HG03442 (cell line): ENCODE data around the gene ANXA11.
"Not testable (repeated sequence)": the region's sequence is repeated elsewhere in the genome, so short reads cannot be mapped to it uniquely, and the experiment has no call there.

Source experiments
- ATAC-seq: cut with Tn5 transposase; IDR thresholded peaks from one replicate; pipeline ENCODE4 v1.9.1; 2021; ENCODE audit warnings: mild to moderate bottlenecking, moderate library complexity; ENCODE audit not compliant: unreplicated experiment

ANXA11 gene

DNA sequence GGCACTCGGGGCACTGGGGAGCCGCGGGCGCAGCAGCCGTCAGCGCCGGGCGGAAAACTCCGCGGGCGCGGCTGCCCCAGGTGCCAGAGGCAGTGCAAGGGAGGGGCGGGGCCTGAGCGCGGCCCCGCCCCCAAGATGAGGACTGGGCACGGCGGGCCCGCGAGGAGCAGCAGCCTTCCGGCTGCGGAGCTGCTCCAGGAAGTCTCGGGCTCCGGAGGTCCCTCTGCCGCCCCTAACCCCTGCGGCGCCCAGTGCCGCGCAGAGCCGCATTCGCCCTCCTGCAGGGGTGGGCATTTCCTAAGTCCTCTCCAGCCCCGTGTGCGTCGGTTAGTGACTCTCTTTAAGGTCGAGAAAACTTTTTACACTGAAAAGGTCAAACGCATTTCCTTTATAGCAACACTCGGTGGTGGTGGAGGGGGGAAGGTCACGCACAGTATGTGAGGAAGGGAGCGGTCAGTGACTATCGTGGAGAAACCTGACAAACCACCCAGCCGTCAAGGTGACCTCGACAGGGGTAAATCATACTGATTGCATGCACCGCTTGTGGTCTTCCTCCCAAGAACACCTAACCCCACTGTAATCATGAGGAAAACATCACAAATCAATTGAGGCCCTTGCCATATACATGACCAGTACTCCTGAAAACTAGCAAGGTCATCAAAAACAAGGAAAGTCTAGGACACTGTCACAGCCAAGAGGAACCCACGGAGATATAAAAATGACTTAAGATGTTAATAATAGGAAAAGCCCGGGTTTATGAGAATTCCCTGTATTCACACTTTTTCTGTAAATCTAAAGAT, at the start of gene ANXA11:
ANXA11 (minus strand) TSS at position 61 of the 800 bp plus-strand sequence. CDS start 32,676 bp downstream, outside the sequence.
- ATAC-seq: peak; percentile 75

DNA sequence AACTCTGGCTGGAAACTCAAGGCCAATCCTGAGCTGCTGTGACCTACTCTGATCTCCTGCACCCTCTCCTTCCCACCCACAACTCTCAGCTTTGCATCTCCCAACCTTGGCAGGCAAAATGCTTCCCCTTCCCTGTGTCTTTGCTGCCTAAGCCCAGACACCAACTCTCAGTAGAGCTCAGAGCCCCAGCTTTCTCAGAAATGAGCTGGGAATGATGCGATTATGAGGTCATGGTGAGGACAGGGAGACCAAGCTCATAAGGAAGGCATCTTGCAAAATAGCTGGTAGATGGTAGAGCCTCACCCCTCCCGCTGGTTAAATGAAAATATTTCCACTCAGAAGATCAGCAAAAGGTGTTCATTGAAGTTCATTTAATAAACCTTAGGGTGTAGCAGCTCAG, 49.4 kb upstream of the ANXA11 start:
- not testable (repeated sequence) for ATAC-seq

DNA sequence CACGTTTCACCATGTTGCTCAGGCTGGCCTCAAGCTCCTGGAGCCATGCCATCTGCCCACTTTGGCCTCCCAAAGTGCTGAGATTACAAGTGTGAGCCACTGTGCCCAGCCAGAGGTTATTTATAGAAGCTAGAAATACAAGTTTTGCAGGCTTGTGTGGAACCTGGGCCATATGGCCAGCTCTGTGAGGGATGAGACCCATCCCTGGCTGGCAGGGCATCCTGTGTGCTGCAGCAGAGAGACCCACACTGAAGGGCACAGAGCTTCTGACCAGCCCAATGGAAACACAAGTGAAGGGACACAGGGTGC, 48.6 kb upstream of the ANXA11 start:
- ATAC-seq: not testable (repeated sequence)

DNA sequence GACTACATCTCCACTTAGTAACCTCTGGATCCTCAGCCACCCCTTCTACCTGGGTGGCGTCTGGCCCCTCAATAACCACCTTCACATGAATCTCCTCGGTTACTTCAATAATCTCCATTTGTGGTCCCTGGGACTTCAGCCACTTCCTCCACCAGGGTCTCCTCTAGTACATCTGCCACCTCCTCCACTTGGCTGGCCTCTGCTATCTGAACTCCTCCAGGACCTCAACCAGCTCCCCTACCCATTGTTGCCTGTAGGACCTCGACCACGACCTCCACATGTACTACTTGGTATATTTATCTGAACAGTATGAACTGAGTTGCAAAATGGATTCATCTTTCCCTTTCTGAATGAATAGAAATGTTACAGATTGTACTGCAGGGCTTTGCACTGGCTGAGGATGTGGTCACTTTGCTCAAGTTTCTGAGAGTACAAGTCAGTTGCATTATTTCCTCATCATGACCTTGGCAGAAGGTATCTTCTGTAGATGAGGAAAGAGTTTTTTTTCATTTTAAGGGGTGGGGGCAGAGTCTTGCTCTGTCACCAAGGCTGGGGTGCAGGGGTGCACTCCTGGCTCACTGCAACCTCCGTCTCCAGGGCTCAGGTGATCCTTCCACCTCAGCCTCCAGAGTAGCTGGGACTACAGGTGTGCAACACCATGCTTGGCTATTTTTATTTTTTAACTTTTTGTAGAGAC, 48.1 kb upstream of the ANXA11 start:
- peak; percentile 83 for ATAC-seq

DNA sequence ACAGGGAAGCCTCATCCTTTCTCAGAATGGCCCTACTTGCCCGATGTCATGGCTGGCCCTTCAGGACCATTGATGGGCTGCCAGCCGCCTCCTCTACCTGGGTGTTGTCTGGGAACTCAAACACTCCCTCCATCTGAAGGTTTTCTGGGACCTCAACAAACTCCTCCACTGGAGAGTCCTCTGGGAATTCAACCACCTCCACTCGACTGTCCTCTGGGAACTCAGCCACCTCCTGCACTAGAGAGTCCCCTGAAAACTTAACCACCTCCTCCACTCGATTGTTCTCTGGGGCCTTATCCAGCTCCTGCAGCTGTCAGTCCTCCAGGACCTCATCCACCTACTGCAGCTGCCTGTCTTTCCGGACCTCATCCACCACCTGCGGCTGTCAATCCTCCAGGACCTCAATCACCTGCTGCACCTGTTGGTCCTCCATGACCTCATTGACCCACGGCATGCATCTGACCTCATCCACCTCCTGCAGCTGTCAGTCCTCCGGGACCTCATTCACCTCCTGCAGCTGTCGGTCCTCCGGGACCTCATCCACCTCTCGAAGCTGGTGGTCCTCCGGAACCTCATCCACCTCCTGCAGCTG, 47.1 kb upstream of the ANXA11 start:
- no peak for ATAC-seq

DNA sequence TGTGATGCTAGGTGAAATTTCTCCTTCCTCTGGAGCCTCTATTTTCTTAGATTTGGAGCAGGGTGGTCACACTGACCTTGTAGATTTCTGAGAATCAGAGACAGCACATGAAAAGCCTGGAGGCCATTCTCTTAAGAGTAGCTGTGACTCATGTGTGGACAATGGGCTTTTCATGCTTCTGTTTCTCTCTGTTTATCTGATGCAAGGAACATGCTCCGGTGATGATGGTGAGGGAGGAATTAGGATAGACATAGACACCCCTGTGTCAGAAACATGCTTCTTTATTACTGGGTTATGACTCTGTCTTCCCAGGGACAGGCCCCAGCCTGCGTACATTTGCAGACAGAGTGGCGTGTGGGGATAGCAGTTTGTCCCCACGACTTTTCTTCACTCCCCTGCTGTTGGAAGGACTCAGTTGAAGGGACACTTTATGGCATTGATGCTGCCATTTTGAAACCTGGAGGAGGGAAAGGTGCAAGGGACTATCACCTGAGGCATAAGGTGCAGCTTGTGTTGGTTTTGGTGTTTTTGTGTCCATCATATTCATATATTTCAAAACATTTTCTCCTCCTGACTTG, 46.5 kb upstream of the ANXA11 start:
- ATAC-seq: not testable (repeated sequence)

DNA sequence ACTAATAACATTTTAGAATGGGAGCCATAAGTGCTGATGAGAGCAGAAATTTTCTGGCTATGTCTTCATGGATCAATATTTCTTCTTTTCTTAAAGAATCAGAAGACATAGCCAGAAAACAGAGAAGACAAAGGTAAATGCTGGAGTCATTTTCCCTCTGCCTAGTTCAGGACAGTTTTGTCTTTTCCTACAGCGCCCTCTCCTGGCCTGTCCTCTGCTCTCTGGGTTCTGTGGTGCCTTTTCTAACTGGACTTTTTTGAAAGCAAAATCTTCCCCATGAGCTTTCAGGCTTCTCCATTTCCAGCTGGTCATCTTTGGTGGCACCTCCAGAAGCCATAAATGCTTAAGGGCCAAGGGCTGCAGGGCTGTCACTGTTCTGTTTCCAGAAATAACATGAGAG, 45.1 kb upstream of the ANXA11 start:
- not testable (repeated sequence) for ATAC-seq

DNA sequence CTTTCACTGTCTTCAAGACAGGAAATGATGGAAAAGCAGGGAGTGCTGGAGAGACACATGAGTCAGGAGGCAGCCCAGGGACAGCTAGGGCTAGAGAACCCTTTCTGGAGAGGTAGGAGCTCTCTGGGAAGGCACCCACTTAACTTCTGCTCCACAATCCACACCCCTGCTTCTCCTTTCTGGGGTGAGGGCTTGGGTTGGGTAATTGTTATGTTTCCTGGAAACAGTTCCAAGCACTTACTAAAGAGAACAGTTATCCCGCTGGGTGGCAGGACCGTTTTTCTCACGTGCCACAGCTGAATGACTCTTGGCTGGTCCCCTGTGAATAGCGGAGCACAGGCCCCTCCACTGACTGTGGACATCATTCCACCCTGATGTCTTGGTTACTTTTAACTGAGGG, 44.6 kb upstream of the ANXA11 start:
- ATAC-seq: not testable (repeated sequence)

DNA sequence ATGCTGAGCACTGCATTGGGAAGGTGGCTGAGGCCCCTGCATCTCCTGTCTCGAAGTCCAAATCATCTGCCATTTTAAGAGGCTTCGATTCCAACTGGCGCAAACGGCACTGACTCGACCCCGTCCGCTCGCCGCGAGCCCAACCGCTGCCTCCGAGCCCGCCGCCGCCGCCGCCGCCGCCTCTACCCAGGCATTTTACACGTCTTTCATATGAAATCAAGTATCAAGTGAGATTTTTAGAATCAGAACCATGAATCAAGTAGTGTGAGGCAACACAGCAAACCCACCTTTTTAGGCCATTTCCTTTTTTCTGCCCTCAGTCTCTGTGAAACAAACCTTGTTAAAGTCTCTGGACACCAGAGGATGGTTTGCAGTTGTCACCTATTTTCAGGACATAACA, 42.3 kb upstream of the ANXA11 start:
- not testable (repeated sequence) for ATAC-seq

DNA sequence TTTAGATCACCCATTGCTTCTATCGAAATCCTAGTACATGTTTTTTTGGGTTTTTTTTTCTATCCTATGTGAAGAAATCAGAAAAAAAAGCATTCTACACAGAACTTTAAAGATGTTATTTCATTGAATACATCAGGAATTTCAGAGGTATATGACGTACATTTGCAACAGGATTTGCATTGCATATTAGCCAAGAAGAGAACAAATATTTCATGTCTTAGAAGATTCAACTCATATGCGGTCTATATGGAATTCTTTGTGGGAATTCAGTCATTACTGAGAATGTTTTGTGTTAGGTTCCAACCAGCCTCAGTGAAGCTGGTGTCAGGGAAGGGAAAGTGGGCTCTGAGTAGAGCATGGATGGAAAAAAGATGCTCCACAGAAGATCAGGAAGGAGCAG, 39.0 kb upstream of the ANXA11 start:
- ATAC-seq: not testable (repeated sequence)

DNA sequence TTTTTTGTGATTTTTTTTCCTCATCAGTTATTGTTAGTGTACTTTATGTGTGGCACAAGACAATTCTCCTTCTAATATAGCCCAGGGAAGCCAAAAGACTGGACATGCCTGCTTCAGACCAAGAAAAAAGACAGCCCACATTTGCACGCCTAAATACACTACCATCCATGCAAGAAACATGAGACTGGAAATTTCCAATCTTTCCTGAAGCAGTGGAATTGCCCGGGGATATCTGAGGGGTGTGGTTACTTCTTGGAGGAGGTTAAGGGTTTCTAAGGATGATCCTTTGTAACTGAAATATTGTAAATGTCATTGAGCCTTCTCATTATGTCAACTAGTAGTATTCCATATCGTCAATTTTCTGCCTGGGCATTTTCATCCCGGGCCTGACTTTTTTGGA, 37.0 kb upstream of the ANXA11 start:
- not testable (repeated sequence) for ATAC-seq

DNA sequence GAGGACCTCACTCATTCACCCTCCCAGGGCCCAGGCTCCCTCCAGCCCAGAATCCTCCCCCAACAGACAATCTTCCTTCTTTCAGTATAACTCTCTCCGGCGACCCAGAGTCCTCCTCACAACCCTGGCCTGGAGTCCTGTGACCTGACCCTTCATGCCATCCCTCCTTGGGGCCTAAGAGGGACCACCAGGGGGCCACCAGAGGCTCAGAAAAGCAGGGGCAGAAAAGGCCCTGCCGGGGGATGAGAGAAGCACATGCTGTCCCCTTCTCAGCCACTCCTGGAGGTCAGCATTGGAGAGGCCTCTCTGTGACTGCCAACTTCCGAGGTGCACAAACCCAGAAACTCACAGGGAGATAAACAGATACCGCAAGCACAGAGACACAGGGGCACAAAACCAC, 31.1 kb upstream of the ANXA11 start:
- ATAC-seq: not testable (repeated sequence)

DNA sequence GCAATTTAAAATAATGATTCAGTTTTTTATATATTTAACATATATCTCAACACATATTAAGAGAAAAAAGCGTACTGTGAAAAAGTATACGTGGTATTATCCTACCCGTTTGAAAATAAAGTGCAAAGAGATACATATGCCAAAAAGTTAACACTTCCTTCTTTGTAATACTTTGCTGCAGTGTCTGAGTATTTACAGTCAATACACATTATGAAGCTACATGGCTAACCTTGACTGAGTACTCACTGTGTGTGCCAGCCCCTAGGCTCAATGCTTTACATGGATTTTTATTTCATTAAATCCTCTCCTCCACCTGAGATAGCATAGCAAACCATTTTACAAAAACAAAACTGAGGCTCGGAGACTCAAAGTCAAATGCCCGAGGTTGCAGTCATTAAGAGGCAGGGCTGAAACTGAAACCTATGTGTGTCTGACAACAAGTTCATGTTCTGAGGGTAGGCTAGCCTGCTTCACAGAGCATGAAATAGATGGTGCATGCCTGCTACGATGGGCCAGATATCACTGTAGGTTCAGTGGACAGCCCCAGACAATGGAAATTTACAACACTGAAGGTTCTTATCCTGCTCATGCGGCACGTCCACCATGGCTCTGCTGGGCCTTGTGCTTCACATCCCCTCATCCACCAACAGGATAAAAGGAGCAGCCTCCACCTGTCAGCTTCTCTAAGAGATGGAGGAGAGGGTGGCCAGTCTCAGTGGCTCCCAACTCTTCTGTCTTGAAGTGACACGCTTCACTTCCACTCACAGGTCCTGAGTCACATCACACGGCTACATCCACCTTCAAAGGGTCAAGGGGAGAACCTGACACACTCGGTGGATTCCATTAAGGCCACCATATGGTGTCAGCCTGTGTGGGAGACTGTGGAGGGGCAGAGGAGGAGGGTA, 29.2 kb upstream of the ANXA11 start:
- peak; percentile 100 for ATAC-seq

DNA sequence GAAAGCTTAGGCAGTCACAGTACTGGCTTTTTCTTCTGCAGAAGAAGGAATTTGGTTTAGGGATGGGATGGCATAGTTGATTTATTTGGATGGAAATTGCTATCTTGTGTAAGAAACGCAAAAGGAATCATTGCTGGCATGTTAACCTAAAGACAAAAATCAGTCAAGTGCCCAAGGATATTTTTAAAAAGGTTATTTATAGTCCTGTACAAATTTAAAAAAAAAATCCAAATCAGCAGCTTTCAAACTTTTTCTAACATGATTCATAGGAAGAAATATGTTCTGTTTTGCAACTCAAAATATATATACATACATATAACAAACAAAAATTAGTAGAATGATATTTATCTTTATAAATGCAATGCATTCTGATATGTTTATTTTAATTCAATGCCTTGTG, 28.5 kb upstream of the ANXA11 start:
- ATAC-seq: not testable (repeated sequence)

DNA sequence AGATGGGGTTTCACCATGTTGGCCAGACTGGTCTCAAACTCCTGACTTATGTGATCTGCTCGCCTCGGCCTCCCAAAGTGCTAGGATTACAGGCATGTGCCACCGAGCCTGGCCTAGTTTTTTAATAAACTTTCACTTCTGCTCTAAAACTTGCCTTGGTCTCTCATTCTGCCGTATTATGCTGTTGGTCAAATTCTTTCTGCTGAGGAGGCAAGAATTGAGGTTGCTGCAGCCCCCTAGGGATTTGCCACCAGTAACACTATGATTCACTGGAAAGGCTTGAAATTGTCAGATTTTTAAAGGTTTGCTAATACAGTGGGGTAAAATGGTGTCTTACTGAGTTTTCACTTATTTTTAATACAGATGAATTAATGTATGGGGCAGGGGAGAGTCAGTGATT, 21.4 kb upstream of the ANXA11 start:
- ATAC-seq: peak; percentile 65

DNA sequence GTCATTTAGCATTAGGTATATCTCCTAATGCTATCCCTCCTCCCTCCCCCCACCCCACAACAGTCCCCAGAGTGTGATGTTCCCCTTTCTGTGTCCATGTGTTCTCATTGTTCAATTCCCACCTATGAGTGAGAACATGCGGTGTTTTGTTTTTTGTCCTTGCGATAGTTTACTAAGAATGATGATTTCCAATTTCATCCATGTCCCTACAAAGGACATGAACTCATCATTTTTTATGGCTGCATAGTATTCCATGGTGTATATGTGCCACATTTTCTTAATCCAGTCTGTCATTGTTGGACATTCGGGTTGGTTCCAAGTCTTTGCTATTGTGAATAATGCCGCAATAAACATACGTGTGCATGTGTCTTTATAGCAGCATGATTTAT, 17.7 kb upstream of the ANXA11 start:
- ATAC-seq: not testable (repeated sequence)

DNA sequence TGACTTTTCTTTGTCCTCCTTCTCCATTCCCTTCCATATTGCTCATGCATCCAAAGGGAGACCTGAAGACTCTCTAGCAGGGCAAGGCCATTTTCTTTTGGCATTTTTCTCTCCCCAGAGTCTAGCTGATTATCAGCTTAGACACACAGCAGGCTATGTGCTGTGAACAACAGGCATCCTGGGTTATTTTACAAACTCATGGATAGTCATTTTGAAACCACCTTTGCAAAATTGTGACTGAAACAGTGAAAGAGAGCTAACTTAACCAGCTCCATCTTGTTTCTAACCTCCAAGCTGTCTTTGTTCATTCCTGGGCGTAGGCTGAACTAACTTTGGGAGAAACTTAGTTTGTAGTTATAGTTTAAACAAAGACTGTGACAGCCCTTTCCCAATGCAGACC, 13.5 kb upstream of the ANXA11 start:
- ATAC-seq: peak; percentile 92

DNA sequence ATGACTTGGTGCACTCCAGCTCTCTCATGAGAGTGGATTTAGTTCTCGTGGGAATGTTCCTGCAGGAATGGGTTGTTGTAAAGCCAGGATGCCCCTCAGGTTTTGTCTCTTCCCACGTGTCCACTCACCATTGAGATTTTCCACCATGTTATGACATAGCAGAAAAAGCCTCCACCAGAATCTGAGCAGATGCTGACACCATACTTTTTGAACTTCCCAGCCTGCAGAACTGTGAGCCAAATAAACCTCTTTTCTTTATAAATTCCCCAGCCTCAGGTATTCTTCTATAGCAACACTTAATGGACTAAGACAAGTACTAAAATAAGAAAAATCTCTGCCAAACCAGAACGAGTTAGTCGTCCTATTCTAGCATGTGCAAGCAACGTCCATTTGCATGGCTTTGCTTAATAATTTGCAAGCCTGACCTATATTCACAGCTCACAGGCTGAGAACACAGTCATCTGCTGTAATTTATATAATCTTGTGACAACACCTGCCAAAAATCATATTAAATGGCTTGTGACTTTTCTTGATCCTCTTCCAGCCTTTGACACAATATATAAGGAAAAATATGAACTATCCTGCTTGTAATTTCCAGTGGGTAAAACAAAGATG, 9.1 kb upstream of the ANXA11 start:
- ATAC-seq: not testable (repeated sequence)

DNA sequence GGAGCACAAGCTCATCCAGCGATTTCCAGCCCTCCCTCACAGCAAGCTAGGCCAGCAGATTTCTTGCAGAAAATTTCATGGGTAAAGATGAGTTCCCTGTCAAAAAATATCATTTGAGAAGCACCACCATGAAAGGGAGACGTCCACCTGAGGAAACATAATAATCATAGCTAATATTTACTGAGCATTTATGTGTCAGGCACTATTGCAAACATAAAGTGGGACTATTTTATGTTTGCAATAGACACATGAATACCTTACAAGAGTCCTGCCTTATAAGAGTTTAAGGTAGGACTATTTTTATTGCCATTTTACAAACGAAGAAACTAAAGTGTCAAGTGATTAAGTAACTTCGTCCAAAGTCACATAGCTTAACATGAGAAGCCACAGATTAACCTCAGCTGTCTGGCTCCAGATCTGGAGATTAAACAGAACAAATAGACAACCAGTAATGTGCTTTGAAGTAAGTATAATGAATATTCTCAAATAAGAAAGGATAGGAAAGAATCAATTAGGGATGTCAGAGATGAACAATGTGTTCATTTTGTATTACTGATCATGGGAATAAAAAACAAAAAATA, 7.3 kb upstream of the ANXA11 start:
- ATAC-seq: not testable (repeated sequence)

DNA sequence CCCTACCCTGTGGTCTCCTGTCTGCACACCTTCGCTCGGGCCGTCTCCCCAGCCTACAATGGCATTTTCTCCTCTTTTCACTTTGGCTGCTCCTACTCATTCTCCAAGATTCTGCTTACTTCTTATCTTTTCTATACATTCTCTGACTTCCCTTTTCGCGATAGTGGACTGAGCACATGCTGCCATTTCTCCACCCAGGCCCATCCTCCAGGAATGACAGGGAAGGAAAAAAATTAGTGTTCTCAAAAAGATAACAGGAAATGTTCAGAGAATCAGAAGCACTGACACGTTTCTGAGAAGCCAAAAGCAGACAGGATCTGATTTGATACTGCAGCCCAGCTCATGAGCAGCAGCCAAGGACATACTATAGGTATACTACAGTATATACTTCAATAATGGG, 6.4 kb upstream of the ANXA11 start:
- ATAC-seq: no peak
